Immature natural killer cell (primary cell): ENCODE measurements around the gene CLEC4G. TPM values are rescaled to one million over a fixed set of nuclear protein-coding genes. Genes with fewer than 3 reads are reported as not detected.

ENCODE experiments used
- polyA plus RNA-seq, 3 donors: library from polyadenylated mRNA; unstranded; fragments of 300-500 nt; fragmentation: Illumina TruSeq; gene quantifications; one replicate each; pipeline ENCODE4 v1.2.3, GENCODE V29; 2021

Gene CLEC4G
- polyA plus RNA-seq, 3 donors from 2014 or later, result 0.43 TPM; not detected in 2

Other genes starting within 250 kb of the CLEC4G start
- 1 to 10 TPM in 2 of 3 donors, under 1 TPM in 1; 0.21 to 2.8 (median 1.2) TPM for gene PEX11G, start 243.1 kb downstream of the CLEC4G start, polyA plus RNA-seq
- 1 to 10 TPM; 1.3 to 3.1 (median 1.8) TPM for gene ZNF358, start 216.0 kb downstream of the CLEC4G start, polyA plus RNA-seq
- gene MCOLN1, start 209.5 kb downstream of the CLEC4G start, polyA plus RNA-seq, result 10 to 100 TPM in 1 of 3 donors, 1 to 10 TPM in 2; 6.6 to 17.1 (median 9.5) TPM
- 10 to 100 TPM in 1 of 3 donors, 1 to 10 TPM in 2; 4.9 to 17.5 (median 9.8) TPM for gene PNPLA6, start 196.4 kb downstream of the CLEC4G start, polyA plus RNA-seq
- gene CAMSAP3, start 136.2 kb downstream of the CLEC4G start, polyA plus RNA-seq, result not detected
- gene XAB2, start 102.6 kb downstream of the CLEC4G start, polyA plus RNA-seq, result 10 to 100 TPM in 2 of 3 donors, 1 to 10 TPM in 1; 5.5 to 13.3 (median 12.4) TPM
- gene PET100, start 102.3 kb downstream of the CLEC4G start, polyA plus RNA-seq, result 100 to 1,000 TPM; 107 to 376 (median 255) TPM
- under 1 TPM in 1 of 3 donors, not detected in 2; 0.58 TPM for gene PCP2, start 98.4 kb downstream of the CLEC4G start, polyA plus RNA-seq
- gene STXBP2, start 95.0 kb downstream of the CLEC4G start, polyA plus RNA-seq, result 100 to 1,000 TPM in 2 of 3 donors, 10 to 100 TPM in 1; 73.7 to 115 (median 100) TPM
- 1 to 10 TPM in 1 of 3 donors, not detected in 2; 1.4 TPM for gene RETN, start 63.1 kb downstream of the CLEC4G start, polyA plus RNA-seq
- gene MCEMP1, start 55.0 kb downstream of the CLEC4G start, polyA plus RNA-seq, result under 1 TPM in 1 of 3 donors, not detected in 2; 0.14 TPM
- 100 to 1,000 TPM; 109 to 217 (median 115) TPM for gene TRAPPC5, start 51.3 kb downstream of the CLEC4G start, polyA plus RNA-seq
- under 1 TPM in 2 of 3 donors, not detected in 1; 0.29 to 0.50 TPM for gene FCER2, start 30.0 kb downstream of the CLEC4G start, polyA plus RNA-seq
- gene CD209, start 15.4 kb upstream of the CLEC4G start, polyA plus RNA-seq, result not detected
- not detected for gene CLEC4M, start 31.1 kb upstream of the CLEC4G start, polyA plus RNA-seq
- gene EVI5L, start 98.1 kb upstream of the CLEC4G start, polyA plus RNA-seq, result 1 to 10 TPM; 1.6 to 5.1 (median 2.7) TPM
- gene PRR36, start 142.3 kb upstream of the CLEC4G start, polyA plus RNA-seq, result not detected
- not detected for gene LRRC8E, start 156.4 kb upstream of the CLEC4G start, polyA plus RNA-seq
- gene MAP2K7, start 171.8 kb upstream of the CLEC4G start, polyA plus RNA-seq, result 1 to 10 TPM; 2.0 to 4.4 (median 2.7) TPM
- gene TGFBR3L, start 182.7 kb upstream of the CLEC4G start, polyA plus RNA-seq, result under 1 TPM in 1 of 3 donors, not detected in 2; 0.86 TPM
- gene SNAPC2, start 188.2 kb upstream of the CLEC4G start, polyA plus RNA-seq, result 10 to 100 TPM; 15.6 to 31.1 (median 17.0) TPM
- gene CTXN1, start 194.0 kb upstream of the CLEC4G start, polyA plus RNA-seq, result not detected
- 10 to 100 TPM; 12.7 to 22.1 (median 14.7) TPM for gene TIMM44, start 211.6 kb upstream of the CLEC4G start, polyA plus RNA-seq